HG02973 (cell line): ENCODE data around the gene AFDN.
"Not testable (repeated sequence)": the region's sequence is repeated elsewhere in the genome, so short reads cannot be mapped to it uniquely, and the experiment has no call there.

Experiments used
- ATAC-seq: cut with Tn5 transposase; IDR thresholded peaks from one replicate; pipeline ENCODE4 v1.9.1; 2021; ENCODE audit warnings: moderate library complexity; ENCODE audit not compliant: unreplicated experiment

The AFDN gene

DNA sequence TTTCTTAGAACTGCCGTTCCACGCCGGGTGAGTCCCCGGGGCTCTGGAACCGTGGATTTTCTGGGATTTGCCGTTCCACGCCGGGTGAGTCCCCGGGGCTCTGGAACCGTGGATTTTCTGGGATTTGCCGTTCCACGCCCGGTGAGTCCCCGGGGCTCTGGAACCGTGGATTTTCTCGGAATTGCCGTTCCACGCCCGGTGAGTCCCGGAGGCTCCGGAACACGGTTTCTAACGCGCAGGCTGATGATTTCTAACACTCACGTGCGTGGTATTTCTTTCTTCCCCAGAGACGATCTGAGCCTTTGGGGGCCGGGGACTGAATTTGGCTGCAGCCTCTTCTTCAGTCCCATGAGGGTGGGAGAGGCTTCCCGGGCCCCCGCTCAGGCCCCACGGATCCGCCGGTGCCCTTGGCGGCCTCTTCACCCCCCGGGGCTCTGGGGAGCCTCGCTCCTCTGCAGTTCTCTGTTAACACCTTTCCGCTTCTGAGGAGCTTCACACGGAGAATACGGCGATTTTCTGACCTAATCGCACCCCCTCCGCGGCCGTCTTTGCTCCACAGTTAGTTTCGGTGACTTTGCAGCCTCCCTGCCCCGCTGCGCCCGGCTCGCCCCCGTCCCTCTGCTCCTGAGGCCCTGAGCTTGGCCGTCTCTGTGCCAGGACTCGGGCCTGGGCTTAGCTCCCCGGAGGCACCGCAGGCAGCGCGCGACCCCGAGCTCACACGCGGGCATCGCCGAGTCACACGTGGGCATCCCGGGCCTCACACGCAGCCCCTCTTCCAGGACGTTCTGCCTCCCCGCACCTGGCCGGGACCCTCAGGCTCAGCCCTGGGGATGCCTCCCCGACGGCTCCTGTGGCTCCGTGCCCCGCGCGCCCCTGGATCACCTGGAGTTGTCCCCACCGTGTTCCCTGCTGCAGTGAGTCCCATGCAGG lies 163.6 kb downstream of the AFDN start:
- ATAC-seq: no peak

DNA sequence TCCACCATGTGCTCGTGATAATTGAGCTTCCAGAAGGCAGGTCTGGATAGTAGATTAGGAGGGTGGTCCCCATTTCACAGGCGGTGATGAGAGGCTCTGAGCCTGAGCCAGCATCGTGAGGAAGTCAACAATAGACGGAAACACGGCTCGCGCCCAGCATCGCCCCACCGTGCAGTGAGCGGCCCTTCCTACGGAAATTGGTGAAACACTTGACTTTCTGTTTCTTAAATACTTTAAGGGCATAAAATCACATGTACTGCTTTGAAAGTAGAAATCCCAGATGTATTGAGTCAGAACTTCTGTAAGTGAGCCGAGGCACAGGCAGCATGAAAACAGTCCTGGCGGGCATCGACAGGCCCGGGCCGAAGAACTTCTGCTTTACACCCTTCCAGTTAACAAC lies 166.5 kb downstream of the AFDN start:
- ATAC-seq: no peak

DNA sequence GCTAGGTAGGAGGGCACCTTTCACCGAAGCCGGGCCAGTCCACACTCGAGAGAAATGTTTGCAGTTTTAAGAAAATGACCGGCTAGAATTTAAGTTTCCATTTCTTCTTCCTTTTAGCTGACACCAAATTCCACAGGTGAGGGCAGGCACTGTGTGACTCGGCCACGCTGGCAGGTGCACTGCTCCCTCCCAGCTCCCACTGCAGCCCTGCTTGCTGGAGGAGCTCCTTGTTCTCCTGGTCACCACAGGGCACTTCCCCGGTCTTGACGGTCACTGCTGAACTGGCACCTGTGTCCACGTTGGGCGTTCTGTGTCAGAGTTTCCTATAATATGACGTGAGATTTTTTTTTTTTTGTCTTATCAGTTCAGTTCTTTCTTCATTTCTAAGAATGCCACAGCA lies 167.1 kb downstream of the AFDN start:
- ATAC-seq: no peak

DNA sequence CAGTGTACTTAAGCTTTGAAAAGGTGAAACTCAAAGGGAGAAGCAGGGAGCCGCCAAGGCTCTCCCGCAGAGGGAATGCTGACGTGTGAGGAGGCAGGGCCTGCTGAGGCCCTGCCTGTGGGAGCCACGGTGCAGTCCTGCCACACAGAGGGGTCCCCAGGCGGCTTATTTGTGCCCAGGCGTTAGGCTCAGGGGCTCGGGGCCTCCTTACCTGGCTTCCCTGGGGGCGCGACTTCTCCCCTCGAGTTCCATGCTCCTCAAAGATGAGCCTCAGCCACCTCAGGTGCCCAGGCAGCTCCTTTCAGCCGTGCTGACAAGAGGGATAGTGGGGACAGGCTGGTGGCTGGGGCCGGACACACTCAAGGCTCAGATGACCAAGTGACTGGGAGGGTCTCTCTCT lies 168.6 kb downstream of the AFDN start:
- no peak for ATAC-seq

DNA sequence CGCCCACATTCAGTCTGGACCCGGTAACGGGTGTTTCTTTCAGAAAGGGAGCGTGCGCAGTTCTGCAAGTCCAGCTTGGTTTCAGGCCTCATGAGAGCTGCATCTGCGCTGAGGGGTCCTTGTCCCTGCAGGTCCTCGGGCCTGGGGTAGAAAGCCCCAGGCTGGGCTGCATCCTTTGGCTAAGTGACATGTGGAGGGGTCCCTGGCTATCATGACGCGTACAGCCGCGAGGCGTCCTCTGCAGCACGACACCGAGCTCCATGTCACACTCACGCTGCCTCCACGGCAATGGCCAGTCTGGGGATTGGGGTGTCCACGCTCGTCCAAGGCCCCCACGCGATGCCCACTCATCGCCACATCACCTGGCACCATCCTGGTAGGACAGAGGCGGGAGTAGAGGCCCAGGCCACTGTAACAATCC lies 169.0 kb downstream of the AFDN start:
- no peak for ATAC-seq

DNA sequence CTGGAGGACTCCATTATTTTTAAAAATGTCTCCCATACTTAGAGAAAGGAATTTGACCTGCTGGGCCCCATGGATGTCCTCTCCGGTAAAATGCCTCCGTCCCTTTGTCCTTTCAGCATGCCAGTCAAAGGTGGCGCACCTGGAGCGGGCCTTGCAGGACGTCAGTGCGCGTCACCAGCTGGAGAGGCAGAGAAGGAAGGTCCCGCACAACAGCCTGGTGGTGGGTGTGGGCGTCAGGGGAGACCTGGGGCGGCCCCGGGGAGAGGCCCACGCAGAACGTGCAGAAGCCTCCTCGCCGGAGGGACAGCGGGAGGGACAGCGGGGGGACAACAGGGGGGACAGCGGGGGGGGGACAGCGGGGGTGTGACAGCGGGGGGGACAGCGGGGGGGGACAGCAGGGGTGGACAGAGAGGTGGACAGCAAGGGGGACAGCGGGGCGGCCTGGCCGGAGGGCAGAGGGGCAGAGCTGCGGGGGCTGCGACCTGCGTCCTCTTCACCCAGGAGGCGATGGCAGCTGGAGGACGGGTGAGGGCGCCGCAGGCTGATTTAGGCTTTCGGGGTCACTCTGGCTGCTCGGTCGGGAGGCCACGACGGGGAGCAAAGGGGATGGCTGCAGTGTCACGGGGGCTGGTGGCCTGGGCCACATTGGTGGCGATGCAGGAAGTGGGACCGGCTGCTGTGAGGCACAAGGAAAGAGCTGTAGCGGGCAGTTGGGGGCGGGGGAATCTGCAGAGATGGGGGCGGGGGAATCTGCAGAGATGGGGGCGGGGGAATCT lies 169.9 kb downstream of the AFDN start:
- ATAC-seq: no peak

DNA sequence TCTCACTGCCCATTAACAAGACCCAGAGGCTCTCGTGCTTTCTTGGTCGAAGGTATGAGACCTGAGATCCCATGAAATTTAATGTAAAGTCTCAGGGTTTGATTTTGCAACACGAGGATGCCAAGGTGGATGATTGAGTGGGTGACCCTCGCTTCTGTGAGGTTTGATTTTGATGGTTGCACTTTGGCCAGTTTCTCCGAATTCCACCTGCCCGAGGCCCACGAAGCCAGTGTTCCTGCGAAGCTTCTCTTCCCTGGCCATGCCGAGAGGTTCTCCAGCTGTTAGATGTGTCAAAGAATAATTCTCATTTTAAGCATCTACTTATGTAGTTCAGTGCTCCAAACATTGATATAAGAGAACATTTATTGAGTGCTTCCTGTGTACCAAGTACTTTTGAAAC lies 170.9 kb downstream of the AFDN start, which contains the start of gene KIF25:
KIF25 (plus strand) TSS at position 30 of the 400 bp plus-strand sequence. CDS start 31,915 bp downstream, outside the sequence.
- no peak for ATAC-seq

DNA sequence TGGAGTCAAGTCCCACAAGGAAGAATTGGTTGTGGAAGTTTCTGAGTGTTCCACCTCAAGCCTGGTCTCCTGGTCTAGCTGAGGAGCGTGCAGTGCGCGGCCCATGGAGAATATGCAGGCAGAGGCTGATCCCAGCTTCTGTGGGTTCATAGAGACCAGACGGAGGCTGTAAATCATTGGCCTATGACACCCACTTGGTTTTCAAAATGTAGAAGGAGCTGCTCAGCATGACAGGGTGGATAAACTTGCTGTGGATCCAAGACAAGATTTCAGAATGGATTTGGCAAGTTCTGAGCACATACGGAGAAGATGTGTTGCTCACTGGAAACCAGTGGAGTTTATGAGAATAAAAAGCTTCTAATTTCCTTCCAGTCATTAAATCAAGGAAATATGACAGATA lies 171.5 kb downstream of the AFDN start:
- ATAC-seq: no peak

DNA sequence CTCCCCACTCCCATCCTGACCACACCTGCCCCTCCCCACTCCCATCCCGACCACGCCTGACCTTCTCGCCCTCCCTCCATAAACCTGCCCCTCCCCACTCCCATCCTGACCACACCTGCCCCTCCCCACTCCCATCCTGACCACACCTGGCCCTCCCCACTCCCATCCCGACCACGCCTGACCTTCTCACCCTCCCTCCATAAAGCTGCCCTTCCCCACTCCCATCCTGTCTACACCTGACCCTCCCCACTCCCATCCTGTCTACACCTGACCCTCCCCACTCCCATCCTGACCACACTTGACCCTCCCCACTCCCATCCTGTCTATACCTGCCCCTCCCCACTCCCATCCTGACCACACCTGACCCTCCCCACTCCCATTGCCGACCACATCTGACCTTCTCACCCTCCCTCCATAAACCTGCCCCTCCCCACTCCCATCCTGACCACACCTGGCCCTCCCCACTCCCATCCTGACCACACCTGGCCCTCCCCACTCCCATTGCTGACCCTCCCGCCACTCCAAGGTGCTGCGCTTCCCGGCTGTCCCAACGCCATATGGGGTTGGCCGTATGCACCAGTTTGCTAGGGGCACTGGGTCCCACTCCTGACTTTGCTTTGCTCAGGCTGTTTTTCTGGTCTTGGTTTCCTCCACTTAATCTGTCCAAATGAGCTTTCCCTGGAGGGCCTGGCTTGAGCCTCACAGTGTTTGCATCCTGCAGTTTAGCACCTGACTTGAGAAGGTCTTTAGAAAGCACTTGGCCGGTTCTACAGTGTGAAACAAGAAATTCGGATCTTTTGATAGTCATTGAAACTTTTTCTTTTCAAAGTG lies 173.7 kb downstream of the AFDN start:
- no peak for ATAC-seq

DNA sequence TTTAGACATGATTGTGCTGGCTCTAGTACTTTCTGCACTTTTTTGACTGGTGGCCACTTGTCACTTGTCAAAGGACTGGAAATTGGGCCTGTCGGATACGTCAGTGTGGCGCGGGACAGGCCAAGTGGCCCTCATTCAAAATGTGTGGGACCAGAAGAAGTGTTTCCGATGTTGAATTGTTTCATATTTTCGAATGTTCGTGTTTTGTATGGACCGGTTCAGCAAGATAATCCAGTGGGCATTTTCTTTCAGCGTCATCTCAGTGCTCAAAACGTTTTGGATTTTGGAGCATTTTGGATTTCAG lies 174.3 kb downstream of the AFDN start:
- no peak for ATAC-seq

DNA sequence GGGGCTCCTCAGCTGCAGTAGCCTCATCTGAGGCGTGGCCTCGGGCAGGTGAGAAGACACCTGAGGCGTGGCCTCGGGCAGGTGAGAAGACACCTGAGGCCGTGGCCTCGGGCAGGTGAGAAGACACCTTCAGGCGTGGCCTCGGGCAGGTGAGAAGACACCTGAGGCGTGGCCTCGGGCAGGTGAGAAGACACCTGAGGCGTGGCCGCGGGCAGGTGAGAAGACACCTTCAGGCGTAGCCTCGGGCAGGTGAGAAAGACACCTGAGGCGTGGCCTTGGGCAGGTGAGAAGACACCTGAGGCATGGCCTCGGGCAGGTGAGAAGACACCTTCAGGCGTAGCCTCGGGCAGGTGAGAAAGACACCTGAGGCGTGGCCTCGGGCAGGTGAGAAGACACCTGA lies 174.8 kb downstream of the AFDN start:
- not testable (repeated sequence) for ATAC-seq

DNA sequence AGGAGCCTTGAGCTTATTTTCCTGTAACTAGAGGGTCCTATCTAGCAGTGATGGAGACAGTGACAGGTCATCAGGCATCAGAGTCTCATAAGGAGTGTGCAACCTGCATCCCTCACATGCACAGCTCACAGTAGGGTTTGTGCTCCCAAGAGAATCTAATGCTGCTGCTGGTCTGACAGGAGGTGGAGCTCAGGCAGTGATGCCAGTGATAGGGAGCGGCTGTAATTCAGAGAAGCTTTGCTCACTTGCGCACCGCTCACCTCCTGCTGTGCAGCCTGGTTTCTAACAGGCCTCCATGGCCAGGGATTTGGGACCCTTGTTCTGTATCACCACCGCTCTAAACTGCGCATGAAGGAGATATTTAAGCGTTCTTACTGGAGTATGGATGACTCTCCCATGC lies 176.1 kb downstream of the AFDN start:
- no peak for ATAC-seq

DNA sequence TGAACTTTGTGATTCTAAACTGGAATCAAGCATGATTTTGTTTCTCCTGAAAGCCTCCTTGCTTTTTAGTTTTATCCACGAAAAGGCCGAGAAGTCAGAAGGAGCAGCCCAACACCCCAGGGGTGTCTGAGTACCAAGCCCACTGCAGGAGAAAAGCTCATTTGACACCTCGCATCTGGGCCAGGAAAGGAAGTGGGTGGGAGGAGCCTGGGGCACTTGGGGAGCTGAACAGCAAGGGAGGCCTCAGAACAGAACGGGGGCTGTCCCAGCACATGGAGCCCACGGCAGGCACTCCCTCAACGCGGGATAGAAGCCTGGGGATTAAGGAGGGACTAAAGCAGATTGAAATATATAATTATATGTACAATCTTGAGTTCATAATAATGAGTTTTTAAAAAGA lies 177.3 kb downstream of the AFDN start:
- no peak for ATAC-seq

DNA sequence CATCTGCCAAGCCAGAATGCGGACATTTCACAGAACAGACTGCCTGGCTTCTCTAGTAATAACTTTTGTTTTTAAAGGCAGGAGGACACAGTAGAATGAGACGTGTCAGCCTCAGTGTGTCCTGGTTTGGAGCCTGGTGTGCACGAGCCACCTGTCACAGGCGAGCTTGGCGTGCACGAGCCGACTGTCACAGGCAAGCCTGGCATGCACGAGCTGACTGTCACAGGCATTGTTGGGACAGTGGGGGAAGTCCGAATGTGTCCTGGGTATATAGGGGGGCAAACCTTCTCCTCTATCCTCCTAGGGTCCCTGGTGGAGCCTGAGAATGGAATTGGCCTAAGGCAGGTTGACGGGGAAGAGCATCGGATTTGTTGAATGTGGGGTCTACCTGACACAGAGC lies 178.2 kb downstream of the AFDN start:
- ATAC-seq: no peak

DNA sequence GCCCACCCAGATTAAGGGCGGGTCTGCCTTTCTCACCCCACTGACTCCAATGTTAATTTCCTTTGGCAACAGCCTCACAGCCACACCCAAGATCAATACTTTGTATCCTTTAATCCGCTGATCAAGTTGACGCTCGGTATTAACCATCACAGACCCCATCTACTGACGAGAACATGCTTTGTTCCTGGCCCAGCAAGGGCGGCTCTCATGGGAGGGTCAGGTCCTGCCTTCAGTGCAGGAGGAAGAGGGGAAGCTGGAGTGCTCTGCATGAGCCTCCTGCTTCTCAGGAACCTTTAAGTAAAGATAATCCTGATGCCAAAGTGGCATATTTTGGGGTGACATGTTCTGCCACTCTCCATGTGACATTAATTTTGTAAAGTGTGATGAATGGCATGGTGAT lies 179.1 kb downstream of the AFDN start:
- no peak for ATAC-seq

DNA sequence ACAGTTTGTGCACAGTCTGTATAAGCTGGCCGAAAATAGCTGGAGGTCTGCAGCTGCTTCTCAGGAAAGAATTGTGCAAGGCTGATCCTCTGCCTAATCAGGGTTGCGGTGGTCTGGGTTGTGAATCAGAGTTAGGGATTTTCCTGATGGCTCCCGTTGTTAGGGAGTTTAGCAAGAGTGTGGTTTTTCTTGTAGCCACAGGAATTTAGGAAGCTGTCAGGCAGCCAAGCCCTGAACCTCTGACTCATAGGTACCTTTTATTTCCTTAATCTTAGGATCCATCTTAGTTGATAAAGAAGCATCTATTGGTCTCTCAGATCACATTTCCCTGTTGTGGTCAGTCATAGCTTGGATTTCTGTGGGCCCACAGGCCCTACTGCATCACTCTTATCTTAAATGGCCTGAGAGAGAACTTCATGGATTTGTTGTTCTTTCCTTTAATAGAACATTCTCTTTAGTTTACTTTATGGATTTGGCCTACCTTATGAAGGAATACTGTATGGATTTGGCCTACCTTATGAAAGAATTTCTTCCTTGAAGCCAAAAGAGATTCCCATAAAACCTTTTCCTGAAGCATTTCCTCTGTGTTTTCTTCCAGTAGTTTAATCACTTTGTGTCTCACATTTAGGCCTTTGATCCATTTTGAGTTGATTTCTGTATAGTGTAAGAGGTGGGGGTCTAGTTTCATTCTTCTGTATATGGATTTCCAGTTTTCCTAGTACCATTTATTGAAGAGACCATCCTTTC lies 181.1 kb downstream of the AFDN start:
- no peak for ATAC-seq

DNA sequence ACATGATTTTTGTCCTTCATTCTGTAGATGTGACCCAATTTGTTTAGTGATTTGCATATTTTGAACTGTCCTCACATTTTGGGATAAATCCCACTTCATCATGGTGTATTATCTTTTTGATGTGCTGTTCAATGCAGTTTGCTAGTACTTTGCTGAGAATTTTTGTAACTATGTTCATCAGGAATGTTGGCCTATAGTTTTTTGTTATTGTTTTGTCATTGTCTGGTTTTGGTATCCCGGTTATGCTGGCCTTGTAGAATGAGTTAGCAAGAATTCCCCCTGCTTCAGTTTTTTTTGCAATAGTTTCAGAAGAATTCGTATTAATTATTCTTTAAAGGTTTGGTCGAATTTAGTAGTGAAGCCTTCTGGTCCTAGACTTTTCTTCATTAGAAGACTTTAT lies 182.6 kb downstream of the AFDN start:
- no peak for ATAC-seq

DNA sequence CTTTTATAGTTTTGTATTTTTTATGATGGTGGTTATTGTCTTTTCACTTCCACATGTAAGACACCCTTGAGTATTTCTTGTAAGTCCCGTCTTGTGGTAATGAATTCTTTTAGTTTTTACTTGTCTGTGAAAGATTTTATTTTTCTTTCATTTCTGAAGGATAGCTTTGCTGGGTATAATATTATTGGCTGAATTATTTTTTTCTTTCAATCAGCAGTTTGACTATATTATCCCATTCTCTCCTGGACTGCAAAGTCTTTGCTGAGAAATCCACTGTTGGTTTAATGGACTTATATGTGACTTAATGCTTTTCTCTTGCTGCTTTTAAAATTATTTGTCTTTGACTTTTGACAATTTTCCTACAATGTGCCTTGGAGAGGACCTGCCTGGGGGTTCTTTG lies 184.6 kb downstream of the AFDN start:
- ATAC-seq: no peak

DNA sequence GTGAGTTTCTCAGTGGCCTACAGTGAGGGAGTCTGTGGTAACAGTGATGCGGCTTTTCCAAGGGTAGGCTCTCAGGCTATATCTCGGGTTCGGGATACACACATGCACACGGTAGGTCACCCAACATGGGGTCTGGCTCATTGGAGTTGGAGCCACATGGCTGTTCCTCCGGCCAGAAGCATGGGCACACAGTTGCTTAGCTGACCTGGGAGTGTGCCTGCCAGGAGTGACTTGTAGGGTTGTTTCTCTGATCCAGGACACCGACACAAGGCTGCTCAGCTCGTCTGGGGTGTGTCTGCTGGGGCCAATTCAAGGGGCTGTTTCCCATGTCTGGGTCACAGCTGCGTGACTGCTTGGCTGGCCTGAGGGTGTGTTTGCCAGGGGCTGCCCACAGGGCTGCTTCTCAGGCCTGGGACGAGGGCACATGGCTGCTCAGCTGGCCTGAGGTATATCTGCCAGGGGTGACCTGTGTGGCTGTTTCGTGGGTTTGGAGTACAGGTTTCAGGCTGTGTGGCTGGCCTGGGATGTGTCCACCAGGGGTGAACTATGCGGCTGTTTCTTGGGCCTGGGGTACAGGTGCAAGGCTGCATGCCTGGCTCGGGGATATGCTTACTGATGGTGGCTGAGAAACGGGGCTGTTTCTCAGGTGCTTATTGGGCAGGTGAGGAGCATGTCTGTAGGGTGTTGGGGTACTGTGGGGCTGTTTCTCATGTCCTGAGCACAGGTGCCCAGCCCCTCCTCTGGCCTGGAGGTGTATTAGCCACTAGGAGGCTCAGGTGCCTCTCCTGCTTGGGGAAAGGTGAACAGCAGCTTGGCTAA lies 185.9 kb downstream of the AFDN start:
- ATAC-seq: no peak
